HG02571 (cell line): ENCODE data around the gene SH2D3C.
A peak's percentile ranks its signal among the peaks of the same experiment; 100 is the strongest.
"Not testable (repeated sequence)": the region's sequence is repeated elsewhere in the genome, so short reads cannot be mapped to it uniquely, and the experiment has no call there.

ENCODE experiments used
- ATAC-seq: cut with Tn5 transposase; IDR thresholded peaks from one replicate; pipeline ENCODE4 v1.9.1; 2021; ENCODE audit warnings: mild to moderate bottlenecking, moderate library complexity; ENCODE audit not compliant: unreplicated experiment

Gene SH2D3C

DNA sequence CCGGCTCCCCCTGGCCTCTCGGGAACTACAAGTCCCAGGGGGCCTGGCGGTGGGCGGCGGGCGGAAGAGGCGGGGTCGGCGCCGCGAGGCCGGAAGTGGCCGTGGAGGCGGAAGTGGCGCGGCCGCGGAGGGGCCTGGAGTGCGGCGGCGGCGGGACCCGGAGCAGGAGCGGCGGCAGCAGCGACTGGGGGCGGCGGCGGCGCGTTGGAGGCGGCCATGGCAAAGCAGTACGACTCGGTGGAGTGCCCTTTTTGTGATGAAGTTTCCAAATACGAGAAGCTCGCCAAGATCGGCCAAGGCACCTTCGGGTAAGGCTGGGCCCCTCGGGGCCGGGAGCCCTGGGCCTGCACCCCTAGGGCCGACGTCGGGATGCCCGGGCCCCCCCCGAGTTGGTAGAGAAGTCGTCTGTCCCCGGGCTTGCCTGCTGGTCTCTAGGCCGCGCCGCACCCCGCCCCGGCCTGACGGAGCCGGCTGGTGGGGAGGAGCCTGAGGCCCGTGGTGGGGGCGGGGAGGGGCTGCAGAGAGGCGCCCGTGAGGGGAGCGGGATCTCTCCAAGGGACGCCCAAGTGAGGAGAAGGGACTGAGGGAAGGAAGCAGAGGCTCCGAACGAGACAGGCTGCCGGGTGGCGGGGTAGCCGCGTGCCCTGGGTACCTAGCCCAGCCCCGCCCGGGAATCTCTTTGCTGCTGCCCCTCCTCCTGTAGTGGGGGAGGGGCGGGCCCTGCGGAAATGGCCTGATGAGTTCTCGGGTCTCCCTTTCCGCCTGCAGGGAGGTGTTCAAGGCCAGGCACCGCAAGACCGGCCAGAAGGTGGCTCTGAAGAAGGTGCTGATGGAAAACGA, 7.7 kb upstream of the SH2D3C start, which contains the start of gene CDK9:
TSS of gene CDK9 (plus strand) at position 102 of the 840 bp plus-strand sequence. CDS start at position 217, 115 bp downstream.
- peak; percentile 61 for ATAC-seq

DNA sequence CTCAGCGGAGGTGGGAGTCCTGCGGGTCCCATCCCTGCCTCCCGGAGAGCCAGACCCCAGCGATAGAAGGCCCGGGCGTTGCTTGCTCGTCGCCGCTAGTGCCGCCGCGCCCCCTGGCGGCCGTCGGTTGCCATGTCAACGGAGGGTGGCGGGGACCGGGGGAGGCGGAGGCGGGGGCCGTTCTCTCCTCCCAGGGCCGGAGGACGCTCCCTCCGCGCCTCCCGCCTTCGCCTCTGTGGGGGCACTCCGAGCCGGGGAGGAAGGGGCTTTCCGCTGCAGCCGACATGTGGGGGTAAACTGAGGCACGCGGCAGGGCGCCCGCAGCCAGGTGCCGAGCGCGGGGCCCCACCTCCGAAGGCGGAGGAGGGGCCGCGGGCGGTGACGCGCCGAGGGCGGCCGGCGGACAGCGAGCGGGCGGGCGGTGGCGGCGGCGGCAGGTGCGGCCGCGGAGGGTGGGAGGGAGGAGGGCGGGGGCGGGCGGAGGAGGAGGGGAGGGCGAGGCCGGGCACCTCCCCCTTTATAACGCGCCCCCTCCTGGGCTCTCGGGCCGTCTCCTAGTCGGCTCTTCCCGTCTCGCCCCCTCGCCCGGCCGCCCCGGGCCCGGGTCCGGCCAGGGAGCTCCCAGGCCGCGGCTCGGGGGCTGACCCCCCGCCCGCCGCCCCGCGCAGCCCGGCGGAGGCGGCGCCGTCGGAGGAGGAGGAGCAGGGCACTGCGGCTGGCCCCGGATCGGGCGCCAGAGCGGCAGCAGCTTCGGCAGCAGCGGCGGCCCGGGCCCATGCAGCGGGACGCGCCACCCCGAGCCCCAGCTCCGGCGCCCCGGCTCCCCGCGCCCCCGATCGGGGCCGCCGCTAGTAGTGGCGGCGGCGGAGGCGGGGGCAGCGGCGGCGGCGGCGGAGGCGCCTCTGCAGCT, 6.8 kb upstream of the SH2D3C start:
- peak; percentile 43 for ATAC-seq

DNA sequence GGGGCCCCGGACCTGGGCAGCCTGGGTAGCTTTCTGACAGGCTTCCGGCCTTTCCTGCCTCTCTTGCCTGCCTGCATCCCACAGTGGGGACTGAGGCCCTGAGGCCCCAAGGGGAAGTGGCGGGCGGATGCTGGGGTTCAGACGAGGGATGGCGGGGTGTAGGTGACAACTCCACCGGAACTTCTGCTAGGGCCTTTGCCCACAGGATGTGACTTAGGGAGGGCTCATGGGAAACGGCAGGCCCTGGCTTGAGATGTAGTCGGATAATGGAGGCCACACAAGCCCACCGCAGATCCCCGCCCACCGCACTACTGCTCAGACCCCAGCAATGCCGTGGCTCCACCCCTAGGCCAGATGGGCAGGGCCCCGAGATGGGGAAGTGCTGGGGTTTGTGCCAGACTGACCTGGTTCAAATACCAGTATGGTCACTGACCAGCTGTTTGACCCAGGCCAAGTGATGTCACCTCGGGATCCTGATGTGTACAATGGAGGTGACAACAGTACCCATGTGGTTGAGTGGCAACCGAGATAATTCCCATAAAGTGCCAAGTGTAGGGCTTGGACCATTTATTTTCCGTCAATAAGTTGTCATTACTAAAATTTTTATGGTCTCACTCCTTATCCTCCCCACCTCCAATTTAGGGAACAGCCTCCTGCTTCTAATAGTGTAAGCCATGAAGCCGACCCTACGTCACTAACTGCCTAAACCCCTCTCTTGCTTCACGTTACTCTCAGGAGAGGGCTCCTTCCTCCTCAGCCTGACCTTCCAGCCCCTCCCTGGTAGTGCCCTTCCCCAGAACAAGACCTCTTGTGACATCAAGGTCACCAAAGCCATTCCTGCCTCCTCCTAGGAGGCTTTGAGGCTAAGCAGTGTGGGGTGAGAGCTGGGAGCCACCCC, 4.9 kb upstream of the SH2D3C start:
- no peak for ATAC-seq

DNA sequence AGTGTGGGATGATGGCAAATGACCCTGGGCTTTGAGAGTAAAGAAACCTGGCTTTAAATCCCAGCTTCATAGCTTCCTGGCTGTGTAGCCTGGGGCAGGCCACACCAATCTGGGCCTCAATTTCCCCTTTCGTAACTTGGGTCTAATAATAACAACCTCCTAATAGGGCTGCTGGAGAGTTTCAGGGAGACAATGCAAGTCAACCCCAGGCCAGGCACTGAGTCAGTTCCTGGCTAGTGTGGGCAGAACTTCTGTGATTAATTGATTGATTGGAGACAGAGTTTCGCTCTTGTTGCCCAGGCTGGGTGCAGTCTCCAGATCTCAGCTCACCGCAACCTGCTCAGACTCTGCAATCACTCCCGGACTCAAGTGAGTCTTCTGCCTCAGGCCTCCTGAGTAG, 3.3 kb upstream of the SH2D3C start:
- no peak for ATAC-seq

DNA sequence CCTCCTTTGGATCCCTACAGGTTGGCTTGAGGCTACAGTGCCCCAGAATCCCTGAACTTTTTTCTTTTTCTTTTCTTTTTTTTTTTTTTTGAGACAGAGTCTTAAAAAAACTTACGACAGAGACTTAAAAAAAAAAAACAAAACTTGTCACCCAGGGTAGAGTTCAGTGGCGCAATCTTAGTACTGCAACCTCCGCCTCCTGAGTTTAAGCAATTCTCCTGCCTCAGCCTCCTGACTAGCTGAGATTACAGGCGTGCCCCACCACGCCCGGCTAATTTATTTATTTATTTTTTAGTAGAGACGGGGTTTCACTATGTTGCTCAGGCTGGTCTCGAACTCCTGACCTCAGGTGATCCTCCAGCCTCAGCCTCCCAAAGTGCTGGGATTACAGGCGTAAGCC, 2.4 kb upstream of the SH2D3C start:
- ATAC-seq, result not testable (repeated sequence)

DNA sequence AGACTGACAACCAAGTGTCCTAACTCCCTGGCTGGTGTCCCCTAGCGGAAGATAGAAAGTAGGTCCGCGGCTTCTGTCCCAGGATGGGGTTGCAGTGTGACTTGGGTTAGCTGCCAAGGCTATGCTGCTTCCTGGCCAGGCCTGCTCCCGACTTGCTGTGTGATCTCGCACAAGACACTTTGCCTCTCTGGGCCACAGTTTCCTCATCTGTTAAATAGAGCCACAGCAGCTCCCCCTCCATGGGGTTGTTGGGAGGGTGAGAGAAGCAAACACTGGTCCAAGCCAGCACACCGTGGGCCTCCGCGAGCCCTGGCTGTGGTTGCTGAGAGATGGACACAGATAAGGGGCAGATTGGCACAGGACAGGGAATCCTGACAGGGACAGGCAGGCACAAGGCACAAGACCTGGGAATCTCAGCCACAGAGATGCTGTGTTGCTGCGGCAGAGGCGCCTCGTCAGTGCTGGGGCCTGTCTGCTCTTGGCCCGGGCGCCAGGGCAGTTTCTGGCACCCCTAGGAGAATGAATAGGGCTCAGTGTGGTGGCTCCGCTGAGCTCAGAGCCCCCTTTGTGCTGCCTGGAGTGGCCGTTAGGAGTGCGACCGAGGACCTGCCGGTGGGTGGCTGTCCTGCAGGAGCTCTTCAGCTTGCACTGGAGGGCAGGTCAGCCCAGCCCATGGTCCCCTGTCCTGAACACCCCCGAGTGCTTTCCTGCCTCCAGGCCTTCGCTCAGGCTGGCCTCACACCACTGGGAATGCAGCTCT, 1.8 kb upstream of the SH2D3C start:
- ATAC-seq, result no peak

DNA sequence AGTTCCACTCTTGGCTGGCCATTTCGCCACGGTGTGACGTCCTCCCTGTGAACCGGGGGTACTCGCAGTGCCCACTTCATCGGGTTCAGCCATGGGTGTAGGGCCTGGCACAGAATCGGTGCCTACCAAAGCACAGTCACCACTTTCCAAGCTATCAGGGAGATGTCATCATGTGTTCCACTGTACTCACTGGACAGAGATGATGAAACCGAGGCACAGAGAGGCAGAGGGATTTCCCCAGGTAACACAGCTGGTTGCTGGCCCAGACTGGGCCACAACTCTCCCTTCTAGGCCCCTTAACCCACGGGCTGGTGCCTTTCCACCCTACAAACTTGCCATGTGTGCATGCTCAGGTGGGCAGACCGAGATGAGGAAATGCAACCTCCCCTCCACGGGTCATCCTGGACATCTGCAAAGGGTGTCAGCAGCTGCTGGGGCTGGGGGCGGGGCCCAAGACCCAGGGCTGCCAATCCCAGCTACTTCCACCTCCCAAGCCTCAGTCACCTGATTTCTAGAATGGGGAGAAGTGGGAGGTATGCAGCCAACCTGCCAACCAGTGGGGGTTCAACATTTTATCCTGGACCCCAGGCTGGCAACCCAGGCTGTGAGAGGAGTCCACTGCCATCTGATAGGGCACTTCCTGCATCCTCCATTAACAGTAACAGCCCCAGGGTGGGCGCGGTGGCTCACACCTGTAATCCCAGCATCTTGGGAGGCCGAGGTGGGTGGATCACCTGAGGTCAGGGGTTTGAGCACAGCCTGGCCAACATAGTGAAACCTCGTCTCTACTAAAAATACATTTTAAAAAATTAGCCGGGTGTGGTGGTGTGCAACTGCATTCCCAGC, 893 bp upstream of the SH2D3C start:
- peak; percentile 46 for ATAC-seq

DNA sequence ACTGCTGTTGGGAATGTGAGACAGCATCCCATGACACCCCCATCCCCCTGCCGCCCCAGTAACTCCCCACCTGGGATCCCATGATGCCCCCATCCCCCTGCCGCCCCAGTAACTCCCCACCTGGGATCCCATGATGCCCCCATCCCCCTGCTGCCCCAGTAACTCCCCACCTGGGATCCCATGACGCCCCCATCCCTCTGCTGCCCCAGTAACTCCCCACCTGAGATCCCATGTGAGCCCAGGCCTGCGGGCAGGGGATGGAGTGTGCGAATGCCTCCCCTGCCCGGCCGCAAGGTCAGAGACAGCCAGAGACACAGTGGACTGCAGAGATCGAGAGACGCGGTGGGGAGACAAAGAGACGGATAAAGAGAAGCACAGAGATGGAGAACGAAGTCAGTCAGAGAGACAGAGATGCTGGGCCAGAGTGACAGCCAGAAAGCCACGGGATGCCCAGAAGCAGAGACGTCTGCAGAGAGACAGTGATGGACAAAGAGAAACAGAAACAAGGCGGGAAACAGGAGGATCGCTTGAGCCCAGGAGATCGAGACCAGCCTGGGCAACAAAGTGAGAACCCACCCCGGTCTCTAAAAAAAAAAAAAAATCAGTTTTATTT, 992 bp downstream of the SH2D3C start:
- ATAC-seq, result no peak

DNA sequence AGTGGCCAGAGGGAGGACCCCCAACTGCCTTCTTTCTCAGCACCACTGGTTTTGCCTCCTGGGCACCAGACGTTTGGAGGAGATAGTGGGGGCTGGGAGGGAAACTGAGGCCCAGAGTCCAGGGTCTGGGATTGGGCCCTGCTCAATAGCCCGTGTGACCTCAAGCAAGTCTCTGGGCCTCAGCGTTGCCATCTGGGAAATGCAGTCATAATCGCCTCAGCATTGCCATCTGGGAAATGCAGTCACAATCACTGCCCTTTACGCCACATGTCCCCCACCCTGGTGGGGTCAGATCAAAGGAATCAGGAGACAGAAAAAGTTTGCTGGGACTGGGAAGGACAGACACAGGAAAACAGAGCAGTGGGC, 1.6 kb downstream of the SH2D3C start:
- no peak for ATAC-seq

DNA sequence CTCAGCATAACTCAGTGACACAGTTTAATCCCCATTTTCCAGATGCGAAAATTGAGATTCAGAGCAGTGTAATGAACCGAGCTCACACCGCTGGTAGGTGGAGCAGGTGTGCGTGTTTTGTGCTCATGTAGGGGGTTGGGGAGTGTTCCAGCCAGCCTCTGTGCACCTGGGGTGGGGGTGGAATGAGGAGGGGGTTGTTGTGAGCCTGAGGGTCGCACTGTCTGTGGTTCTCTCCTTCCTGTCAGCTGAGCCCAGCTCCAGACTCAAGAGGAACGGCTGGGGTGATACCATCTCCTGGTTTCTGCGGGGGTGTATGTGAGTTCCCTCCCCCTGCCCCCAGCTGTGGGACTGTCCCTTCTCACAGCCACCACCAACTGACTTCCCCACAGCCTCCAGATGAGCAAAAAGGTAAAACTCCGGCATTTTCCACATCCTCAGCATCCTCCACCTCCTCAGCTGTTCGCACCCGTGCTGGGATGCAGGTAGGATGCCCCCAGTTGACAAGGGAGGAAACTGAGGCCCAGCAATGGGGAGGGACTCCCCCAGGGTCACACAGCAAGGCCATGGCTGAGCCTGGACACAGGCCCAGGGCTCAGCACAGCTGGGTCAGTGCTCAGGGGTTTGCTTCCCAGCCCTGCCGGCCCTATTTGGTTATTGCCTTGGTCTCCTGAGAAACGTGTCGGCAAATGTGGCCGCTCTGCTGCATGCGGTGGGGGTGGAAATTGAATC, 2.1 kb downstream of the SH2D3C start:
- no peak for ATAC-seq

DNA sequence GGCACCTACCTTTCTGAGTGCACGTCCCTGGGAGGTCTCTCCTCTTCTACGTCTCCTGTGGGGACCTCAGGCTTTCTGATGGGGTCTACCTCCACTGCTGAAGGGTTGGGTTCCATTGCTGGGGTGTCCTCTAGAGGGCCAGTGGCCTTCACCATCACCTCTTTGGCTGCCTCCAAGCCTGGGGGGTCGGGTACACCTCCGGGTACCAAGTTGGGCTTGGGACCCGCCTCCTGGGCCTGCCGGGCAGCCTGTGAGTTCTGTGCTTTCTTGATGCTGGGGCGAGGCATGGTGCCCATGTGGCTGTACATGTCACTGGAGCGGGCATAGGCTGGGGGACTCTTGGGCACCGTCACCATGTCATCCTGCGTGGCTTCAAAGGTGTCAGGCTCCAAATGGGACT, 4.5 kb downstream of the SH2D3C start:
- ATAC-seq, result no peak

DNA sequence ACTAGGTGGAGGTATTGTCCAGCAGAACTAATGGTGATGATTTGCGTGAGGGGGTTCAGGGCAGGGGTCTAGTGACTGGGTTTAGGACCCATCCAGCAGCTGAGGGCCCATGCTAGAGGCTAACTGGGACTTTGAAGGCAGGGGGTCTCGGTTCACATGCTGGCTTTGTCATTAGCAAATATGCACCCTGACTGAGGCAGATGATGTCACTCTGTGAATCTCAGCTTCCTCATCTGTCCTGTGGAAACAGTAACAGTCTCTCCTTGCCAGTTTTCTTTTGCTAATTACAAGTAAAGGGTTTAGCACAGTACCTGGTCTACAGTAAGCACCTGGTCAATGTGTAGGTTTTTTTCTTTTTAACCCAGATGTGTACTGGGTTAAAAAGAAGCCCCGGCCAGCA, 5.2 kb downstream of the SH2D3C start:
- no peak for ATAC-seq

DNA sequence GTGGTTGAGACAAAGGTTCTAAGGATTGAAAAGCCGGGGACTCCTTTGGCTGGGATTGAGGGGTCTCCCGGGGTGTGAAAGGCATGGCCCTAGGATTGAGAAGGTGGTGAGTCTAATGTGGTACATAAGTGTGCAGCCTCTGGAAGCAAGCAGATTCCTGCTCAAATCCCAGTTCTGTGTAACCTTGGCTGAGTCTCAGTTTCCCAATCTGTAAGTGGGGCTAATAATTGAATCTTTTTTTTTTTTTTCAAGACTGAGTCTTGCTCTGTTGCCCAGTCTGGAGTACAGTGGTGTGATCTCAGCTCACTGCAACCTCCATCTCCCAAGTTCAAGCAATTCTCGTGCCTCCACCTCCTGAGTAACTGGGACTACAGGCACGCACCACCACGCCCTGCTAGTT, 5.9 kb downstream of the SH2D3C start:
- ATAC-seq, result no peak

DNA sequence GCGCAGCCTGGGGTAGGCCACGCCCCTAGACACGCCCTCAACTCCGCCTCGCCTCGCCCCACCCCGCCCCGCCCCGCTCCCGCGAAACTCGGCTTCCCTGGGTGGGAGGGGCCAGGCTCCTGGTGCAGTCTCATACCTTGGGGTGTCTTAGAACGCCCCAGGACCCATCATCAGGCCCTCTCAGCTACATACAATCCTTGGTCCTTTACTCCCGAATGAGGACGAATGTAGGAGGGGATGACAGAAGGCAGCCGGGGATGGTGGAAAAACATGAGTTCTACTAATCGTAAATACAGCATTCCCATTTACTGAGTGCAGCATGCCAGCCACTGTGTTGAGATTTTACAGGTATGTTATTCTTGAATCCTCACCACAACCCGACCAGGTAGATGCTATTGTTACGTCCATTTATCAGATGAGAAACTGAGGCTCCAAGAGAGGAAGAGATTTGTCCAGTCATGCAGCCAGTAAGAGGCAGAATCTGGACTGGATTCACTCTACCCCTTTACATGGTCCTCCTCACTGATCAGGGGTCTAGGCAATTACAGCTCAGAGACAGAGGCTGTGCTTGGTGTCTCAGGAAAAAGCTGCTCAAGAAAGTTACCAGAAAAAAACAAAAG, 6.8 kb downstream of the SH2D3C start:
- no peak for ATAC-seq

DNA sequence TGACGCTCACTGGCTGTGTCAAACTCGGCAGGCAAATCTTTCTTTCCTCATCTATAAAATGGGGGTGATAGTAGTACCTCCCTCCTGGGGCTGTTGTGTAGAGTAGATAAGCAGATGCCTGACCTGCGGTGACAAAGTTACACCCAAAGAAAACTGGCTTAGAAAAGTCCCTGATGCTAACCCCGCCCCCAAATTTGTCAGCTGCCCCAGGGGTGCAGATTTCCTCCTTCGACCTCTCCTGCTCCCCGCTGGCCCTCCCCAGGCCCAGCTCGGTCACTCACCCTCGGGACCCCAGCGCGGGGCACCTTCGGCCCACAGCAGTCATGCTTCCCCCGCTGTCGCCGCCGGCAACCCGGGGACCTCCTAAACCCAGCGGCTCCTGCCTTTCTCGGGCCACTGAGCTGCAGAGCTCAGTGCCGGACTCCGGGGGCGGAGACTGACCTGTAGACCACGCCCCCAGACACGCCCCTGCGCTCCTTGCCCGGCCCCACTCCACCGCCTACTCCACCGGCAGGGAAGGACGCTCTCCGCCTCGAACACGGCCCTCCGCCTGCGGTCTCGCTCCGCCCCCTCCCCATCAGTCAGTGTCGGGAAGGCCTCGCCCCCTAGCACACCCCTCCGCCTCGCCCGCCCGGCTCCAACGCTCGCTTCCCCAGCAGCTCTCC, 7.4 kb downstream of the SH2D3C start:
- ATAC-seq, result peak; percentile 85

DNA sequence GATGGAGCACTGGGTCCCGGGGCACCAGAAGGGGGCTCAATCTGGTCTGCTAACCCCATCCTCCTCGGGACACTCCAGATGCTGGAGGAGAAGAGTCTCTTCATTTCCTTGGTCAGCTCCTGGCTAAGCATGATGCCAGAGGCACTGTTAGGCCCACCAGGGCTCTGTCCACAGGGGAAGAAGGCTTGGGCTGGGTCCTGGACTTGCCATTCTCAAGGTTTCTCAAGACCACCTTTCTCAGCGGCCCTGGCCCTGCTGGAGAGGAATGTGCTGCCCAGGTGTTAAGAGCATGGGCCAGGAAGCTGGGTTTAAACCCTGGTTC, 7.9 kb downstream of the SH2D3C start:
- ATAC-seq, result no peak

DNA sequence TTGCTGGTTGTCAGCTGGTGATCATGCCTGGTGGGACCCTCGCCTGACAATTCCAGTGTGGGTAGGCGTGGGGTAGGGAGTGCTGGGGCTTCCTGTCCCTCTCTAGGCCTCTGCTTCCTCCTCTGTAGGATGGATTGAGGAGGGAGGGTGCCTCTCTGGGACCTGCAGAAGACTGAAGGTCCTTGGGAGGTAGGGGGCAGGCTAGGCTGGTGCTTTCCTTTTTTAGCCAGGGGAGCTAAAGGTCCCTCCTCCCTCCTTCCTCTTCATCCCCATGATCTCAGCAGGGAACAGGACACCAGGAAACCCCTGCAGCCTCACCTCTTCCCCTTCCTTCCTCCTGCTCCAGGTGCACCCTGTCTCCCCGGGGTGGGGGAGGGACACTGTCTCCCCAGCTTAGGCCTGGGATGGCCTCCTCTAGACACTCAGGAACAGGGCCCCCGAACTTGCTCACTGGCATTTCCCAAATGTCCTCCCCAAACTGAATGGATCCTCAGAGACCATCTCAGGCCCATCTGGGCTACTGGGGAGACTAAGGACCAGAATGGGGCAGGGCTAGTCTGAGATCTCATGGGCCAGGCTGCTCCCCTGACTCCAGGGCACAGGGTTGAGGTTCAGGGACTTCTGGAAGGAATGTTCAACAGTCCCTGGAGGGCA, 8.4 kb downstream of the SH2D3C start:
- ATAC-seq, result no peak
